ENCODE data around the gene PRR23E. TPM values are rescaled to one million over a fixed set of nuclear protein-coding genes. Genes with fewer than 3 reads are reported as not detected.

PRR23E gene
- total RNA-seq, 2 donors from 2014 or later = not detected

GRCh38 chr3:127170814-127171213, 22.1 kb upstream of the PRR23E start:
- DNase-seq (peak in 1 of 4 donors; percentile 15), ATAC-seq (no peak)
- no peaks in the 10 kb centered on the region for H3K9me3 ChIP-seq
- peaks cover 0 to 8% of the 10 kb centered on the region in 2 donors for H3K27me3 ChIP-seq
- H3K4me3 ChIP-seq = no peak overlapping the region
- no peak overlapping the region for H3K27ac ChIP-seq
- TF ChIP-seq POLR2A (IDR thresholded peaks at IDR 0.05) = no peak
- no peak for TF ChIP-seq CTCF (IDR thresholded peaks at IDR 0.05)
- no peaks in the 10 kb centered on the region for H3K36me3 ChIP-seq (replicated peaks in 1 of 2; ENCODE audit: insufficient read depth in 1 of 2, low read depth in 2 of 2)
- WGBS, 2 donors = 41 to 48% methylated on average over 2 to 7 of the region's 7 CpGs
- H3K4me1 ChIP-seq = no peaks in the 10 kb centered on the region
- intact Hi-C loops (cut with DNase I) = no loop called here

- DNase-seq (no peak), ATAC-seq (no peak)
- Histone ChIP-seq H3K4me1 (no peaks in the 10 kb centered on the region), H3K27me3 (peaks cover 0 to 8% of the 10 kb centered on the region in 2 donors), H3K9me3 (no peaks in the 10 kb centered on the region), H3K4me3 (no peak overlapping the region), H3K36me3 (replicated peaks in 1 of 2; ENCODE audit: insufficient read depth in 1 of 2, low read depth in 2 of 2) (no peaks in the 10 kb centered on the region), H3K27ac (no peak overlapping the region)
- intact Hi-C loops (cut with DNase I) = no loop called here
- WGBS, 2 donors = 65 to 68% methylated on average over 5 to 6 of the region's 6 CpGs
- TF ChIP-seq POLR2A (IDR thresholded peaks at IDR 0.05) (no peak), CTCF (IDR thresholded peaks at IDR 0.05) (no peak)
Observed at GRCh38 chr3:127171320-127171719, 21.6 kb upstream of the PRR23E start.

GRCh38 chr3:127171721-127172120, 21.2 kb upstream of the PRR23E start:
- no peaks in the 10 kb centered on the region for H3K9me3 ChIP-seq
- H3K27ac ChIP-seq = no peak overlapping the region
- no peaks in the 10 kb centered on the region for H3K36me3 ChIP-seq (replicated peaks in 1 of 2; ENCODE audit: insufficient read depth in 1 of 2, low read depth in 2 of 2)
- H3K4me1 ChIP-seq = no peaks in the 10 kb centered on the region
- no peak for ATAC-seq
- WGBS, 2 donors = 77% methylated on average over 4 of the region's 4 CpGs
- no peak overlapping the region for H3K4me3 ChIP-seq
- no peak for DNase-seq
- TF ChIP-seq POLR2A (IDR thresholded peaks at IDR 0.05) (no peak), CTCF (IDR thresholded peaks at IDR 0.05) (no peak)
- peaks cover 0 to 8% of the 10 kb centered on the region in 2 donors for H3K27me3 ChIP-seq
- intact Hi-C loops (cut with DNase I) = no loop called here

- TF ChIP-seq CTCF (IDR thresholded peaks at IDR 0.05) = no peak
- no peak for TF ChIP-seq POLR2A (IDR thresholded peaks at IDR 0.05)
- no peaks in the 10 kb centered on the region for H3K36me3 ChIP-seq (replicated peaks in 1 of 2; ENCODE audit: insufficient read depth in 1 of 2, low read depth in 2 of 2)
- ATAC-seq (no peak), DNase-seq (no peak)
- intact Hi-C loops (cut with DNase I) = no loop called here
- H3K4me3 ChIP-seq = no peak overlapping the region
- WGBS, 2 donors = 86 to 87% methylated on average over 5 of the region's 5 CpGs
- no peak overlapping the region for H3K27ac ChIP-seq
- H3K4me1 ChIP-seq = no peaks in the 10 kb centered on the region
- H3K27me3 ChIP-seq = peaks cover 0 to 8% of the 10 kb centered on the region in 2 donors
- H3K9me3 ChIP-seq = no peaks in the 10 kb centered on the region
Observed at GRCh38 chr3:127172211-127172610, 20.7 kb upstream of the PRR23E start.

GRCh38 chr3:127172781-127173515, 20.0 kb upstream of the PRR23E start:
- 57 to 61% methylated on average over 18 to 22 of the region's 22 CpGs for WGBS, 2 donors
- no peak for TF ChIP-seq CTCF (IDR thresholded peaks at IDR 0.05)
- no peak for TF ChIP-seq POLR2A (IDR thresholded peaks at IDR 0.05)

More at GRCh38 chr3:127172781-127173515, 20.0 kb upstream of the PRR23E start:
- no peaks in the 10 kb centered on the region for H3K4me1 ChIP-seq
- H3K4me3 ChIP-seq = no peak overlapping the region
- H3K9me3 ChIP-seq = no peaks in the 10 kb centered on the region
- no peak for DNase-seq
- H3K36me3 ChIP-seq (replicated peaks in 1 of 2; ENCODE audit: insufficient read depth in 1 of 2, low read depth in 2 of 2) = no peaks in the 10 kb centered on the region
- H3K27me3 ChIP-seq = peaks cover 0 to 8% of the 10 kb centered on the region in 2 donors
- no peak for ATAC-seq
- intact Hi-C loops (cut with DNase I) = no loop called here
- no peak overlapping the region for H3K27ac ChIP-seq
